T-helper 1 cell treated with Interleukin-12 subunit alpha and Interleukin-12 subunit beta and Interleukin-4 antibody, amounts not matched to agents 30 μg/mL and 1 μg/mL, for 36 hours (primary cell): ENCODE measurements around the gene FLAD1.

Experiments
- H3K27ac Mint-ChIP-seq: one replicate; pipeline ENCODE4 v1.8.0; 2021; ENCODE audit warnings: mild to moderate bottlenecking, mixed read lengths
- H3K27me3 Mint-ChIP-seq: one replicate; pipeline ENCODE4 v1.8.0; 2021; ENCODE audit warnings: low read depth, mixed read lengths
- H3K36me3 Mint-ChIP-seq: one replicate; pipeline ENCODE4 v1.8.0; 2021; ENCODE audit warnings: low read depth, mixed read lengths
- H3K4me1 Mint-ChIP-seq: one replicate; pipeline ENCODE4 v1.8.0; 2021; ENCODE audit warnings: low read depth, mixed read lengths
- H3K4me3 Mint-ChIP-seq: one replicate; pipeline ENCODE4 v1.8.0; 2021; ENCODE audit warnings: mild to moderate bottlenecking, moderate library complexity, mixed read lengths
- H3K9me3 Mint-ChIP-seq: one replicate; pipeline ENCODE4 v1.8.0; 2021; ENCODE audit warnings: mixed read lengths

Gene FLAD1

DNA sequence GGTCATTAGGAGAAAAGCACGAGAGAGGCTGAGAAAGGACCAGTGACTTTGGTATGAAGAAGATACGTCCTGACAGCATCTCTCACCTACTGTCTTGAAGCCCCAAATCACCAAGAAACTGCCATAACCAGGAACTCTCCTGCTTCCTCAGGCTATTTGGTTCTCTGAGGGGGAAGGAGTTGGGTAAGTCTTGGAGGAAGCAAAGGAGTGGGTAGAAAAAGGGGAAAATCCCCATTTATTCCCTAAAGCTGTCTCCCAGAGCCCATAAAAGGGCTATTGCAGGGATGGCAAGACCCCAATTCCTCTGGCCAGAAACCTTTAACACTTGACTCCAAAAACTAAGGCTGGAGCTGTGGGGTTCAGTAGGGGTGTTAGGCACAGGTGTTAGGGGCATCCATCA, 25.1 kb upstream of the FLAD1 start:
- peaks cover 55% of the 10 kb centered on the region for H3K4me1 Mint-ChIP-seq
- no peaks in the 10 kb centered on the region for H3K27me3 Mint-ChIP-seq
- H3K27ac Mint-ChIP-seq = no peak overlapping the region
- H3K36me3 Mint-ChIP-seq = peaks cover 23% of the 10 kb centered on the region
- H3K4me3 Mint-ChIP-seq = peak overlapping the region; percentile 13
- no peaks in the 10 kb centered on the region for H3K9me3 Mint-ChIP-seq

DNA sequence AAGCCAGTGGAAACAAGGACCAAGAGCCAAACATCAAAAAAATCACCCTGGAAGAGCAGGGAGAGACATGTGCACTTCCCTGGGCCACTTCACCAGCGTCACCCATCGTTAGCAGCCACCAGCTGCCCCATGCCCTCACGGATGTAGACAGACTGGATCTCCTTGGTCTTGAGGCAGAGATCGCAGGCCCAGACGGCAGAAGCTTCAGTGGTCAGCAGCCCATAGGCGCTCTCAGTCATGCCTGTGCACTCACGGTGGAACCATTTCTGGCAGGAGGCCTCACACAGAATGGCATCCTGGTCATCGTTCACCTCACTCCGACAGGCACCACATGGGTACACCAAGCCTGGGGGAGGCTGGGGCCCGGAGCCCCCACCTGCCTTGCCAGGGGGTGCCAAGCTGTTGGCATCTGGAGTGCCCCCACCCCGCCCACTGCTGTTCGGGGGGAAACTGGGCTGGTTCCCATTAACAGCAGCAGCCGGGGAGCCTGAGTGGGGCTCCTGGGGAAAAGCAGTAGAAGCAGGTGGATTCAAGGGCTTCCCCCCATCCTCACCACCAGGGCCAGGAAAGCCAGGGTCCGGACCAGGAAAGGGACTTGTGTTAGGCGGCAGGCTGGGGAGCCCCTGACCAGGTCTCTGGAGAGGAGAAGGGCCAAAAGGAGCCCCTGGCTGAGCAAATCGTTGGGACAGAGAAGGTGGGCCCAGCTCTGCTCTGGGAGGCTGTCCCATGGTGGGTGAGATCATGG, 24.3 kb upstream of the FLAD1 start:
- peaks cover 24% of the 10 kb centered on the region for H3K36me3 Mint-ChIP-seq
- no peak overlapping the region for H3K27ac Mint-ChIP-seq
- no peaks in the 10 kb centered on the region for H3K9me3 Mint-ChIP-seq
- peak overlapping the region; percentile 59 for H3K4me3 Mint-ChIP-seq
- H3K4me1 Mint-ChIP-seq = peaks cover 51% of the 10 kb centered on the region
- H3K27me3 Mint-ChIP-seq = no peaks in the 10 kb centered on the region

DNA sequence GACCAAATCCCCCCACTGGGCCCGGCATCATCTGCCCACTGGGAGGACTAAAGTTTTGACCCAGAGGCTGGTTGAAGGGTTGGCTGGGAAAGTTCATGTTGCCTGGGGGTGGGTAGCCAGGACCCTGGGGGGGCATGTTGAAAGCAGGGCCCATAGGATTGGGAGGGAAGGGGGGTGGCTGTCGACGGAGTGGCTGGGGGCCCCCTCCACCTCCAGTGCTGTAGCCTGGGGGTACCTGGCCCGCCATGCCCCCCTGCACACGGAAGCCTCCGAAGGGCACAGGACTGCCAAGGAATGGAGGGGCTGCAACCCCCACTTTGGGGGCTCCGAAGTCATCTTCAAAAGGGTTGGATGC, 23.7 kb upstream of the FLAD1 start:
- H3K27me3 Mint-ChIP-seq = no peaks in the 10 kb centered on the region
- no peaks in the 10 kb centered on the region for H3K9me3 Mint-ChIP-seq
- peak overlapping the region; percentile 59 for H3K4me3 Mint-ChIP-seq
- H3K27ac Mint-ChIP-seq = no peak overlapping the region
- peaks cover 46% of the 10 kb centered on the region for H3K4me1 Mint-ChIP-seq
- peaks cover 22% of the 10 kb centered on the region for H3K36me3 Mint-ChIP-seq

DNA sequence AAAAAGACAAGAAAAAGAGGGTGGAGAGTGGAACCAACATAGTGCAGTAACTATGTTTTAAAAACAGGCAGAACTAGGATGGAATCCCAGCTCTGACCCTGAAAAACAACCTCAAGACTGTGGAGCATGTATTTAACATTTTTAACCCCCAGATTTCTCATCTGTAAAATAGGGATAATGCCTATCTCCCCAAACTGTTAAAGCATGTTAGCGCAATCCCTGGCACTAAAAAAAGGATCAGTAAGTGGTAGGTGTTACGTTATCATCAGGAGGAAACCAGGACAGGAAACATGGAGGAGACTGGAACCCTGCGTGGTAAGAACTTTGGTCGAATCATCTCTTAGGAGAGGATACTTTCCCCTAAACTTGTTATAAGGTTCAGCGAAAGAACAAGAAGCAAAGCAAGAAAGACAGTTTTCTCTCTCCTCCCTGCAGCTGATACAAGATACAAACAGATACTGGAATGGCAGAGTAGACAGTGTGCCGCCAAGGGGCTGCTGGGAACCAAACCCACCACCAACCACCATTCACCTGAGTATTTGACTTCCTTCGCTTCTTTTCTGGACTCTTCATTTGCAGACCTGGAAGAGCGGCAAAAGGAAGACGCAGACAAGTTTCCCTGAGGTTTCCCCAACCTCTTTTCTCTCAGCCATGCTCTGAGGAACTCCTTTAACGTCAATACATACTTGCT, 22.6 kb upstream of the FLAD1 start:
- Mint-ChIP-seq H3K9me3 (no peaks in the 10 kb centered on the region), H3K36me3 (peaks cover 24% of the 10 kb centered on the region), H3K4me3 (peak overlapping the region; percentile 95), H3K27ac (peak overlapping the region; percentile 88), H3K4me1 (peaks cover 35% of the 10 kb centered on the region), H3K27me3 (no peaks in the 10 kb centered on the region)

DNA sequence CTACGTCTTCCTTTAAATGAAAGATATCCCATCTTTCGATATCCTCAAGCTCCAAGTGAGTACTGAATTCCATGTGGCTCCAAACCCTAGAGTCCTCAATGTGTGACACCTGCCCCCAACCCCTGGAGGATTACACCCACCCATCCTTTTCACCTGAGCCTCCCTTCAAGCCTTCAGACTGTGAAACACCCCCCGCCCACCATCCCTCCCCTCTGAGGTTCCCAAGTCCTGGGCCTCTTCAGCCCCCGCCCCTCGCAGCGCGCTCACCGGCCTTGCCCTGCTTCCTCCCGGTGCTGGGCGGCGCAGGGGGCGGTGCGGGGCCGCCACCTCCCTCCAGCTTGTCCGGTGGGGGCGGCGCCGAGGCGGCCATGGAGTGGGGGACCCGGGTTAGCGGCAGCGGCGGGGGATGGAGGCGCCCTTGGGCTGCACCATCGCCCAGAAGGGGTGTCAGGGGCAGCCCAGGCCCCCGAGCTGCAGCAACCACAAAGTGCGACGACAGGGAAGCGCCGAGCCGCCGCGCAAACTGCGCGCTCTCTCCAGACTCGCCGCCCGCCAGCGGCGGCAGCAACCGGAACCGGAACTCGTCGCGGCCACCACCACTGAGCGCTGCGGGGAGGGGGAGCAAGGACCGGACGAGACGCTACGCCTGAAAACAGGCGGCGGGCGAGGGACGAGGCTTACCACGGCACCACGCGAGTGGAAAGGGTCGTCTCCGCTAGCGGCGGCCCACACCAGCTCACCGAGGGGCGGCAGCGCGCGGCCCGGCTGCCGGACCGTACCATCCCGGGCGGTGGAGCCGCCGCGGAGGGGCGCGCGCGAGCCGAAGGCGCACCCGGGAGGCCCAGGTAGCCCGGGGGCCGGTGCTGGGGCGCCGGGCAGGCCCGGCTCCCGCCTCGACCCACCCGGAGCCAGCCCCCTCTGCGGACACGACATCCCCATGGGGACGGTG, 21.7 kb upstream of the FLAD1 start, which contains the start of gene PYGO2:
Gene PYGO2, minus strand, starts transcription at position 576 of the 949 bp plus-strand sequence. Its CDS starts 206 bp downstream, at position 370.
- Mint-ChIP-seq H3K4me1 (peaks cover 26% of the 10 kb centered on the region), H3K27ac (peak within 1 kb of the TSS; percentile 88), H3K4me3 (peak within 1 kb of the TSS; percentile 95), H3K36me3 (peaks cover 26% of the 10 kb centered on the region), H3K9me3 (no peaks in the 10 kb centered on the region), H3K27me3 (no peaks in the 10 kb centered on the region)

DNA sequence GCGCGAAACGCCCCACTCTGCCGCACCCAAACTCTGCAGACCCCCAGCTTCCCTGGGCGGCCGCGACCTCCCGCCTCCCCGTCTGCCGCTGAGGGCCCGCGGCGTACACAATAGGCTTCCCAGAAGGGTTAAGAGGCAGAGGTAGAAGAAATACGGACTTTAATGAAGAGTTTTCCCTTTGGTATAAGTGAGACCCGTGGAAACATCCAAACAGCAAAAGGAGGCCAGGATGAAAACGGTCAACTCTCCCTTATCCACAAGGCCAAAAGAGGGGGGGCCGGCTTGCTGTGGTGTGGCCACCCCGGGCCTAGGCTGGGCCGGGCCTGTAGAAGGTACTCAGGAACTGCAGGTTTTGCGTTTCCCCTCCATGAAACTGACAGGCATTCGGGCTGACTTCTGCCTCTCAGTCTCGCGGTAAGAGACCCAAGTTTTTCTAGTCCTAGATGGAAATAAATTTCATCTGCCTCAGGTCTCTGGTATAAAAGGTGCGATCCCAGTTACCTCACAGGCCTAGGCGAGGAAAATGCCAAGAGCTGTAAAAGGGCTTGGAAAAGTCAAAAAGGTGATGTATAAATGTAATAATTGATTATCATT, 20.9 kb upstream of the FLAD1 start:
- H3K4me1 Mint-ChIP-seq = peaks cover 22% of the 10 kb centered on the region
- peaks cover 32% of the 10 kb centered on the region for H3K36me3 Mint-ChIP-seq
- no peaks in the 10 kb centered on the region for H3K9me3 Mint-ChIP-seq
- H3K27ac Mint-ChIP-seq = peak overlapping the region; percentile 86
- peak overlapping the region; percentile 86 for H3K4me3 Mint-ChIP-seq
- no peaks in the 10 kb centered on the region for H3K27me3 Mint-ChIP-seq

DNA sequence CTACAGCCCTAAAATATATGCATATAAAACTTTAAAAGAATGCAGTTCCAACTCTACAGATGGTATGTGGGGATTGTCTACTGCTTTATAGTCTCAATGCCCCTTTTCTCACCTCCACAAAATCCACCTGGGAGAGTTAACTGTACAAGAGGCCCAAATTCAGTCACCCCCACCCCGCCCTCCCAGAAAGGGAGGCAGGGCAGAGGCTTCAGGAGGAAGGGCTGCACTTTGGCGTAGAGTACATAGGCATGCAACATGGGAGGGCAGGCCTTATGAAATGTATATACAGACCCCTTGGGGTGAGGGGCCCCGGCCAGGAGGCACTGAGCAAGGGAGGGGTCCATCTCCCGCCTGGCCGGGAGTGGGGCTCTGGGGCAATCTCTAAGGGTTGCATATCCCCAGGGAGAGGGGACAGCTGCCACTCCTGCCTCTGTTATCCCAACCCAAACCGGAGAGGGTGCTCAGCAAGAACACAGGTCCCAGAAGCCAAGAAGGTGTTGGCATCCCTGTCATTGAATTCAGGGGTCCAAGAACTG, 20.3 kb upstream of the FLAD1 start:
- H3K4me1 Mint-ChIP-seq = peaks cover 22% of the 10 kb centered on the region
- H3K27me3 Mint-ChIP-seq = no peaks in the 10 kb centered on the region
- peak overlapping the region; percentile 86 for H3K4me3 Mint-ChIP-seq
- peak overlapping the region; percentile 45 for H3K27ac Mint-ChIP-seq
- no peaks in the 10 kb centered on the region for H3K9me3 Mint-ChIP-seq
- peaks cover 38% of the 10 kb centered on the region for H3K36me3 Mint-ChIP-seq

DNA sequence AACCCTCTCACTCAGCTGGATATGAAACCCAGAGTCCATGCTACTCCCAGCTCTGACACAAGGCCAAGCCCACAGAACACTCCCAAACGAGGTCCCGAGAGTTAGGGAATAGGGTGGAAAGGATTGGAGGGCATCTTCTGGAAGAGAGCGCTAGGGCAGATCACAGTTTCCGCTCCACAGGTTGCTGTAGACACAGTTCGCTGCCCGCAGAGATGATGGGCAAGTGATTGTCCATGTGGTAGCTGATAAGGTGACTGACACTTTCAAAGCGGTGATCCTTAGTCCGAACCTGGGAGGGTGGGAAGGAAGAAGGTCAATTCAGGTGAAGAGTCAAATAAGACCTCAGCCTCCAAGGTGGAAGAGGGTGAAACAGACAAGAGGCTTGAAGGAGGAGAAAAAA, 19.5 kb upstream of the FLAD1 start:
- Mint-ChIP-seq H3K9me3 (no peaks in the 10 kb centered on the region), H3K27ac (no peak overlapping the region), H3K4me3 (no peak overlapping the region), H3K27me3 (no peaks in the 10 kb centered on the region), H3K4me1 (peaks cover 22% of the 10 kb centered on the region), H3K36me3 (peaks cover 41% of the 10 kb centered on the region)

DNA sequence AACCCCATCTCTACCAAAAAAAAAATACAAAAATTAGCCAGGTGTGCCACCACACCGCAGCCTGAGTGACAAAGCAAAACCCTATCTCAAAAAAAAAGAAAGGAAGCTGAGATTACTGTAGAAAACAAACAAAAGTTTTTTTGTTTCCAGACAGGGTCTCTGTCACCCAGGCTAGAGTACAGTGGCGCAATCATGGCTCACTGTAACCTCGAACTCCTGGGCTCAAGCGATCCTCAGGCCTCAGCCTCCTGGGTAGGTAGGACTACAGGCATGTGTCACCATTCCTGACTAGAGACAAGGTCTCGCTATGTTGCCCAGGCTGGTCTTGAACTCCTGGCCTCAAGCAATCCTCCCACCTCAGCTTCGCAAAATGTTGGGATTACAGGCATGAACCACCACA, 18.8 kb upstream of the FLAD1 start:
- H3K27ac Mint-ChIP-seq = no peak overlapping the region
- H3K9me3 Mint-ChIP-seq = no peaks in the 10 kb centered on the region
- no peak overlapping the region for H3K4me3 Mint-ChIP-seq
- H3K27me3 Mint-ChIP-seq = no peaks in the 10 kb centered on the region
- peaks cover 44% of the 10 kb centered on the region for H3K36me3 Mint-ChIP-seq
- peaks cover 26% of the 10 kb centered on the region for H3K4me1 Mint-ChIP-seq

DNA sequence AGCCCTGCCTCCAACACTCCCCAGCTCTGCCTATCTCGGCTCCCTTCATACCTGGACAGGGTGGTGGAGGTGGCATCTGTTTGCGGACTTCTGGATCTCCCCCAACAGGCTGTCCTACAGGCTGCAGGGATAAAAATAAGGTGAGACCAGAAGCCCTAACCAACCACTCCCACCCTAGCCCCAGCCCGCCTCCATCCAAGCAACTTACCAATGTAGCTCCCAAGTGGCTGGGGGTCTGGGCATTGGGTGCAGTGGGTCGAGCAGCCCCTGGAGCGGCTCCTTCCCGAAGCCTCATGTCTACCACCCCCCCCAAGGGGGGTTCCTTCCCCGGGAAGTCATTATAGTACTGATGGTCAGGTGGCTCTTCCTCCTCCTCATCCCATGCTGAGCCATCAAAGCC, 17.0 kb upstream of the FLAD1 start:
- H3K27ac Mint-ChIP-seq = no peak overlapping the region
- H3K9me3 Mint-ChIP-seq = no peaks in the 10 kb centered on the region
- peaks cover 47% of the 10 kb centered on the region for H3K36me3 Mint-ChIP-seq
- H3K4me3 Mint-ChIP-seq = no peak overlapping the region
- H3K4me1 Mint-ChIP-seq = peaks cover 24% of the 10 kb centered on the region
- no peaks in the 10 kb centered on the region for H3K27me3 Mint-ChIP-seq

DNA sequence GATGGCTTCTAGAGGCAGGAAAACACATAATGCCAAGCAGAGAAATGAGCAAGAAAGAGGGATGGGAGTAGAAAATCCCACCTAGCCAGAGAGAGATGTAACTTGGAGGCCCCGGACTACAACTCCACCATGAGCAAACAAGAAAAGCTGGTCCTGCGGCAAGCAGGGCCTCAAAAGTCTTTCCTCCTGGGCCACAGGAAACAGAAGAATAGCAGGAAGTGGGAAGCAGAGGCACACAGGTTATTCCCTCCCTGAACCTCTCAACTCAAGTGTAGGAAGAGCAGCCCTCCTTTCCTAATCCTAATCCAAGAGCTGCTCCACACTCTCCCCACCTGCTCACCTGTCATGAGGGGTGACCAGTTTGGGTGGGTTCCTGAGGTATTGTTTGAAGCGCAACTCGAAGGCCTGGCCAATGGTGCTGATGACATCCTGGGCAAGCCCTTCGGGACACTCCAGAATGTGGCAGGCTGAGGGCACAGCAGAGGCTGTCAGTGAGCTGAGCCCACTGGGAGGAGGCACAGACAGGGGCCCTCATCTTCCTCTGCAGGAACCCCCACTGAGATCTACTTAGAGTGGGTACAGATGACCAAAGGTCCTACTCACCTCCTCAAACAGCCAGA, 15.7 kb upstream of the FLAD1 start:
- Mint-ChIP-seq H3K9me3 (no peaks in the 10 kb centered on the region), H3K4me1 (peaks cover 29% of the 10 kb centered on the region), H3K36me3 (peaks cover 49% of the 10 kb centered on the region), H3K27me3 (no peaks in the 10 kb centered on the region), H3K4me3 (no peak overlapping the region), H3K27ac (peak overlapping the region; percentile 15)

DNA sequence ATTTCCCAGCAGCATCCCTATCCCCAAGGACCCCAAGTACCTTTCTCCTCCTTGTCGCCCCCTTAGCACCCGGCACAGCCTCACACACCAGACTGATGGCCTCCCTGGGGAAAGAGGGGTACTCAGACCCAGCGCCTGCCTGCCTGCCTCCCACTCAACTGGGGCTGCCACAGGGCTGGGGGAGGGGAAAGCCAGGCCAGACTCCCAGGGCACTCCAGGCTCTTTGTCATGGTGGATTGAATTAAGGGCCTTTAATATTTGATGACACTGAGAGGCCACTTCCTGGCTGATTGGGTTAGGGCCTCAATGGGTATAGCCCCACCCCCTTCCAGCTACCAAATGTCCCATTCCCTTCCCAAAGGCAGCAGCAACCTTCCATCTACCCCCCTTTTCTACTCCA, 14.4 kb upstream of the FLAD1 start:
- H3K4me3 Mint-ChIP-seq = no peak overlapping the region
- peak overlapping the region; percentile 62 for H3K27ac Mint-ChIP-seq
- H3K4me1 Mint-ChIP-seq = peaks cover 31% of the 10 kb centered on the region
- peaks cover 45% of the 10 kb centered on the region for H3K36me3 Mint-ChIP-seq
- H3K27me3 Mint-ChIP-seq = no peaks in the 10 kb centered on the region
- H3K9me3 Mint-ChIP-seq = no peaks in the 10 kb centered on the region

DNA sequence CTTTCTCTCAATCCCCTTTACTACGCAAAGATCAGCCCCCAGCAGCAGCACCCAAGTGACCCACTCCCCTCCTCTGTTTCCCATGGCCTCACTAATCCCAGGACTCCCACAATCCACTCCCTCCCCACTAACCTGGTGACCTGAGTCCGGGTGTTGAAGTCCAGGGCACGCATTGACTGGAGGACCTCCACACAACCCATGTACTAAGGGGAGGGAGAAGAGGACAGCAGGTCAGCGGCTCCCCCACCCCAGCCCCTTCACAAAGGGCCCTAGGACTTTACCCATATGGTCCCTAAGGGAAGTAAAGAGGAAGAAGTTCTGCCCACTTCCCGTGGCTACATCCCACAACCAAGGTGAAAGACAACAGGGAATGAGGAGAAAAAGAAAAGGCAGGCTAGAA, 13.9 kb upstream of the FLAD1 start:
- peaks cover 42% of the 10 kb centered on the region for H3K36me3 Mint-ChIP-seq
- H3K4me1 Mint-ChIP-seq = peaks cover 29% of the 10 kb centered on the region
- peak overlapping the region; percentile 62 for H3K27ac Mint-ChIP-seq
- H3K4me3 Mint-ChIP-seq = no peak overlapping the region
- H3K9me3 Mint-ChIP-seq = no peaks in the 10 kb centered on the region
- no peaks in the 10 kb centered on the region for H3K27me3 Mint-ChIP-seq
